ENCODE measurements around the gene SRGAP1. TPM values are rescaled to one million over a fixed set of nuclear protein-coding genes. Genes with fewer than 3 reads are reported as not detected.

Gene SRGAP1
- total RNA-seq, 3 donors from 2014 or later (not counting 1 experiment from before 2014, with no cell fraction given): 0.10 to 0.49 (median 0.16) TPM

GRCh38 chr12:64042911-64043310, 198.4 kb downstream of the SRGAP1 start:
- no peak overlapping the region for H3K4me3 Mint-ChIP-seq
- Histone ChIP-seq H3K4me3 (ENCODE audit: low read length) (no peak overlapping the region), H3K27me3 (ENCODE audit: control insufficient read depth, insufficient read depth, low read length) (no peaks in the 10 kb centered on the region), H3K36me3 (ENCODE audit: control insufficient read depth, insufficient read depth, low read length) (no peaks in the 10 kb centered on the region), H3K27ac (ENCODE audit: low read length) (no peak overlapping the region), H3K4me1 (ENCODE audit: control insufficient read depth, insufficient read depth, low read length) (no peaks in the 10 kb centered on the region), H3K9me3 (ENCODE audit: control insufficient read depth, insufficient read depth, low read length) (no peaks in the 10 kb centered on the region)
- ATAC-seq: no peak
- H3K27ac Mint-ChIP-seq: no peak overlapping the region
- 100% methylated on average over 2 of the region's 2 CpGs for WGBS (ENCODE audit: insufficient coverage)
- intact Hi-C loops (cut with micrococcal nuclease): no loop called here
- H3K4me1 Mint-ChIP-seq: no peaks in the 10 kb centered on the region
- TF ChIP-seq CTCF (IDR thresholded peaks at IDR 0.05): no peak
- DNase-seq: no peak
- no peaks in the 10 kb centered on the region for H3K27me3 Mint-ChIP-seq (ENCODE audit: low read depth in 2 of 2)
- H3K36me3 Mint-ChIP-seq: no peaks in the 10 kb centered on the region
- H3K9me3 Mint-ChIP-seq: peaks cover 0 to 2% of the 10 kb centered on the region in 2 donors

GRCh38 chr12:64044191-64044590, 199.7 kb downstream of the SRGAP1 start:
- H3K27ac ChIP-seq (ENCODE audit: low read length): no peak overlapping the region
- H3K36me3 Mint-ChIP-seq: no peaks in the 10 kb centered on the region
- H3K9me3 Mint-ChIP-seq: peaks cover 0 to under 1% of the 10 kb centered on the region in 2 donors
- H3K4me3 Mint-ChIP-seq: no peak overlapping the region
- no peak overlapping the region for H3K27ac Mint-ChIP-seq
- H3K27me3 Mint-ChIP-seq (ENCODE audit: low read depth in 2 of 2): no peaks in the 10 kb centered on the region
- intact Hi-C loops (cut with micrococcal nuclease): no loop called here
- no peak for TF ChIP-seq CTCF (IDR thresholded peaks at IDR 0.05)
- H3K27me3 ChIP-seq (ENCODE audit: control insufficient read depth, insufficient read depth, low read length): no peaks in the 10 kb centered on the region
- H3K9me3 ChIP-seq (ENCODE audit: control insufficient read depth, insufficient read depth, low read length): no peaks in the 10 kb centered on the region
- no peak overlapping the region for H3K4me3 ChIP-seq (ENCODE audit: low read length)
- no peaks in the 10 kb centered on the region for H3K4me1 ChIP-seq (ENCODE audit: control insufficient read depth, insufficient read depth, low read length)
- no peak for ATAC-seq
- WGBS (ENCODE audit: insufficient coverage): no CpG with 5 or more reads among the region's 1 CpG
- H3K4me1 Mint-ChIP-seq: no peaks in the 10 kb centered on the region
- no peak for DNase-seq
- H3K36me3 ChIP-seq (ENCODE audit: control insufficient read depth, insufficient read depth, low read length): no peaks in the 10 kb centered on the region

- 94% methylated on average over 2 of the region's 2 CpGs for WGBS (ENCODE audit: insufficient coverage)
- no peaks in the 10 kb centered on the region for H3K27me3 ChIP-seq (ENCODE audit: control insufficient read depth, insufficient read depth, low read length)
- H3K4me1 Mint-ChIP-seq: no peaks in the 10 kb centered on the region
- H3K27ac Mint-ChIP-seq: no peak overlapping the region
- ATAC-seq: no peak
- H3K4me3 Mint-ChIP-seq: no peak overlapping the region
- DNase-seq: no peak
- H3K9me3 ChIP-seq (ENCODE audit: control insufficient read depth, insufficient read depth, low read length): no peaks in the 10 kb centered on the region
- H3K4me3 ChIP-seq (ENCODE audit: low read length): no peak overlapping the region
- peaks cover 0 to 4% of the 10 kb centered on the region in 2 donors for H3K27me3 Mint-ChIP-seq (ENCODE audit: low read depth in 2 of 2)
- H3K36me3 ChIP-seq (ENCODE audit: control insufficient read depth, insufficient read depth, low read length): no peaks in the 10 kb centered on the region
- H3K36me3 Mint-ChIP-seq: no peaks in the 10 kb centered on the region
- peaks cover 0 to 6% of the 10 kb centered on the region in 2 donors for H3K9me3 Mint-ChIP-seq
- intact Hi-C loops (cut with micrococcal nuclease): no loop called here
- H3K27ac ChIP-seq (ENCODE audit: low read length): no peak overlapping the region
- TF ChIP-seq CTCF (IDR thresholded peaks at IDR 0.05): no peak
- H3K4me1 ChIP-seq (ENCODE audit: control insufficient read depth, insufficient read depth, low read length): no peaks in the 10 kb centered on the region
Measured at GRCh38 chr12:64051057-64051456, 206.6 kb downstream of the SRGAP1 start.

GRCh38 chr12:64053117-64053516, 208.6 kb downstream of the SRGAP1 start:
- intact Hi-C loops (cut with micrococcal nuclease): no loop called here
- WGBS (ENCODE audit: insufficient coverage): 91% methylated on average over 3 of the region's 3 CpGs
- Mint-ChIP-seq H3K4me3 (no peak overlapping the region), H3K36me3 (no peaks in the 10 kb centered on the region), H3K27me3 (ENCODE audit: low read depth in 2 of 2) (peaks cover 0 to 7% of the 10 kb centered on the region in 2 donors), H3K27ac (no peak overlapping the region), H3K9me3 (peaks cover 0 to 6% of the 10 kb centered on the region in 2 donors), H3K4me1 (no peaks in the 10 kb centered on the region)
- no peaks in the 10 kb centered on the region for H3K4me1 ChIP-seq (ENCODE audit: control insufficient read depth, insufficient read depth, low read length)
- no peaks in the 10 kb centered on the region for H3K27me3 ChIP-seq (ENCODE audit: control insufficient read depth, insufficient read depth, low read length)
- no peak for TF ChIP-seq CTCF (IDR thresholded peaks at IDR 0.05)
- no peak overlapping the region for H3K4me3 ChIP-seq (ENCODE audit: low read length)
- ATAC-seq: no peak
- no peak for DNase-seq
- no peak overlapping the region for H3K27ac ChIP-seq (ENCODE audit: low read length)
- no peaks in the 10 kb centered on the region for H3K9me3 ChIP-seq (ENCODE audit: control insufficient read depth, insufficient read depth, low read length)
- no peaks in the 10 kb centered on the region for H3K36me3 ChIP-seq (ENCODE audit: control insufficient read depth, insufficient read depth, low read length)

Measured in natural killer cell (primary cell).